GM12878 (cell line): ENCODE data around the gene PCDHB16. TPM values are rescaled to one million over a fixed set of nuclear protein-coding genes. Genes with fewer than 3 reads are reported as not detected.
"Not testable (repeated sequence)": the region's sequence is repeated elsewhere in the genome, so short reads cannot be mapped to it uniquely, and the experiment has no call there.

ENCODE experiments used
- ATAC-seq: fragments of 200-7000 bp; cut with Tn5 transposase; 3 replicates; pipeline ENCODE4 v1.9.1; 2020; ENCODE audit warnings: mild to moderate bottlenecking, moderate library complexity
- BruUV-seq: library from RNA; stranded (reverse); fragments of 400-500 nt; replicated peaks from 2 replicates; lab custom pipeline; 2021; lab: Mats Ljungman, UMichigan
- CTCF ChIA-PET: fragments of 300-600 bp; sonication (Branson Sonifier 250); formaldehyde crosslinking; extraction: SDS; loops from one replicate; lab custom pipeline; 2021; ENCODE audit warnings: inconsistent platforms; lab: Yijun Ruan, JAX
- POLR2A ChIA-PET: fragments of 350-600 bp; formaldehyde crosslinking; extraction: SDS; loops from one replicate; lab custom pipeline; 2021; ENCODE audit warnings: inconsistent platforms; lab: Charles Lee
- RAD21 ChIA-PET: fragments of 300-600 bp; sonication (Branson Sonifier 250); formaldehyde crosslinking; loops from one replicate; lab custom pipeline; 2023; ENCODE audit warnings: antibody characterized with exemption; ENCODE audit not compliant: unreplicated experiment; lab: Charles Lee
- SMC1A ChIA-PET: fragments of 300-600 bp; sonication (Branson Sonifier 250); formaldehyde crosslinking; loops from one replicate; lab custom pipeline; 2023; ENCODE audit not compliant: unreplicated experiment, uncharacterized antibody; lab: Charles Lee
- DNase-seq: peaks from one replicate; pipeline ENCODE4 v3.0.0-alpha.2; 2011; ENCODE audit warnings: low read depth, low spot score
- FAIRE-seq: peaks from 3 replicates; lab custom pipeline; 2011; peaks lifted over from hg19 to GRCh38; lab: Jason Lieb, UNC
- H2AFZ ChIP-seq: 2 replicates; pipeline ENCODE4 v1.6.0; 2011; ENCODE audit warnings: low read depth, low read length, control low read depth; ENCODE audit not compliant: control insufficient read depth
- H3K27ac ChIP-seq: 2 replicates; pipeline ENCODE4 v1.5.1; 2011; ENCODE audit warnings: control low read depth; ENCODE audit not compliant: control insufficient read depth, insufficient read depth
- H3K27me3 ChIP-seq, 2 experiments: replicated peaks in 1 of 2; 2 replicates each; pipeline versions ENCODE4 v1.6.0 to v1.6.1; 2011; ENCODE audit warnings: low read length in 1 of 2; ENCODE audit not compliant: control insufficient read depth in 2 of 2, insufficient read depth in 2 of 2
- H3K36me3 ChIP-seq, 2 experiments: 2 replicates each; pipeline ENCODE4 v1.5.1; 2011; ENCODE audit warnings: low read length in 1 of 2; ENCODE audit not compliant: control insufficient read depth in 2 of 2, insufficient read depth in 2 of 2
- H3K4me1 ChIP-seq: 2 replicates; pipeline ENCODE4 v1.6.1; 2011; ENCODE audit warnings: mild to moderate bottlenecking, low read length, moderate library complexity, mixed read lengths; ENCODE audit not compliant: control insufficient read depth, insufficient read depth
- H3K4me2 ChIP-seq: 2 replicates; pipeline ENCODE4 v1.6.0; 2011; ENCODE audit warnings: control low read depth; ENCODE audit not compliant: control insufficient read depth, insufficient read depth
- H3K4me3 ChIP-seq: fragments of 200-600 bp; sonication (generic); 2 replicates; pipeline ENCODE4 v1.5.1; 2016
- H3K79me2 ChIP-seq: 2 replicates; pipeline ENCODE4 v1.6.0; 2011; ENCODE audit warnings: low read length; ENCODE audit not compliant: control insufficient read depth, insufficient read depth
- H3K9ac ChIP-seq: 2 replicates; pipeline ENCODE4 v1.8.0; 2011; ENCODE audit warnings: low read length, control low read depth, mixed read lengths; ENCODE audit not compliant: control insufficient read depth, insufficient read depth
- H3K9me3 ChIP-seq: replicated peaks from 3 replicates; pipeline ENCODE4 v1.5.1; 2011; ENCODE audit warnings: mild to moderate bottlenecking, low read length; ENCODE audit not compliant: control insufficient read depth, insufficient read depth
- H4K20me1 ChIP-seq: 2 replicates; pipeline ENCODE4 v1.6.0; 2011; ENCODE audit not compliant: control insufficient read depth, insufficient read depth
- TCF12 ChIP-seq: IDR thresholded peaks from 2 replicates; pipeline ENCODE4 v1.6.1; 2011; ENCODE audit warnings: low read depth, mild to moderate bottlenecking, low read length
- ZNF687 ChIP-seq: fragments of 450-650 bp; IDR thresholded peaks from 2 replicates; pipeline ENCODE4 v1.6.1; 2017; ENCODE audit warnings: mild to moderate bottlenecking, moderate library complexity
- WGBS: methylation state at CpG from one replicate; pipeline ENCODE4 v1.1.6; 2016; ENCODE audit warnings: low lambda C conversion rate; ENCODE audit not compliant: insufficient replicate concordance, insufficient coverage; ENCODE audit errors: missing lambda C conversion rate; 5-methylcytosine and 5-hydroxymethylcytosine counted together
- in situ Hi-C: fragments of 300-500 bp; cut with MboI; formaldehyde crosslinking; loops from 9 replicates; pipeline ENCODE4 v1.14.3; 2018; ENCODE audit warnings: mixed read lengths
- intact Hi-C: fragments of 100-400 bp; cut with micrococcal nuclease; formaldehyde crosslinking; loops from one replicate; pipeline ENCODE4 v1.14.2; 2022; ENCODE audit not compliant: unreplicated experiment
- polyA plus RNA-seq, 11 experiments: library from polyadenylated mRNA; depleted of rRNA in 4 of 11; unstranded in 6 of 11; stranded (reverse) in 5 of 11; fragments of >200 nt; fragmentation: Nextera tagmentation in 4 of 11; fragmentation: Illumina TruSeq in 1 of 11; extraction: Ambion mirVana in 4 of 11; extraction: Trizol in 1 of 11; gene quantifications; 1 replicate in 1 of 11; 2 replicates in 10 of 11; pipeline versions ENCODE4 v1.2.1 to v1.2.3, GENCODE V29; 2011 to 2016; ENCODE audit warnings: inconsistent platforms in 2 of 11, missing spikeins in 2 of 11, low read depth in 1 of 11
- total RNA-seq, 4 experiments: library from RNA; depleted of rRNA in 3 of 4; stranded (reverse); fragments of >200 nt in 3 of 4; fragmentation: Illumina TruSeq in 1 of 4; extraction: Trizol in 1 of 4; gene quantifications; 2 replicates each; pipeline versions ENCODE4 v1.2.1 to v1.2.3, GENCODE V29; 2013 to 2021

Gene PCDHB16
- total and polyA plus RNA-seq, 10 of the 15 experiments (the other 5 are each of a cell fraction or from before 2014, with no cell fraction given), result 0.01 TPM; not detected in 9

DNA sequence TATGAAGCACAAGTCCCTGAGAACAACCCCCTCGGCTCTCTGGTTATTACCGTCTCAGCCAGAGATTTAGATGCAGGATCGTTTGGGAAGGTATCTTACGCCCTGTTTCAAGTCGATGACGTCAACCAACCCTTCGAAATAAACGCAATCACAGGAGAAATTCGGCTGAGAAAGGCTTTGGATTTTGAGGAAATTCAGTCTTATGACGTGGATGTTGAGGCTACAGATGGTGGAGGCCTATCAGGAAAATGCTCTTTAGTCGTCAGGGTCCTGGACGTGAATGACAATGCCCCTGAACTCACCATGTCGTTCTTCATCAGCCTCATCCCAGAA lies 31.2 kb upstream of the PCDHB16 start (continued):
- TF ChIP-seq ZNF687 (no peak), TCF12 (no peak)

- in situ Hi-C loops, H3K4me3 ChIP-seq, H3K4me1 ChIP-seq, H3K9ac ChIP-seq, POLR2A ChIA-PET, H3K27ac ChIP-seq, DNase-seq, H3K36me3 ChIP-seq, H3K4me2 ChIP-seq, CTCF ChIA-PET, H2AFZ ChIP-seq, H4K20me1 ChIP-seq, BruUV-seq, FAIRE-seq, H3K9me3 ChIP-seq, H3K79me2 ChIP-seq, H3K27me3 ChIP-seq, SMC1A ChIA-PET, RAD21 ChIA-PET, intact Hi-C loops, ATAC-seq: not testable (repeated sequence)
- WGBS, result 89% methylated on average over 14 of the region's 41 CpGs
These were observed 30.6 kb upstream of the PCDHB16 start for GRCh38 chr5:141151632-141152031.

DNA sequence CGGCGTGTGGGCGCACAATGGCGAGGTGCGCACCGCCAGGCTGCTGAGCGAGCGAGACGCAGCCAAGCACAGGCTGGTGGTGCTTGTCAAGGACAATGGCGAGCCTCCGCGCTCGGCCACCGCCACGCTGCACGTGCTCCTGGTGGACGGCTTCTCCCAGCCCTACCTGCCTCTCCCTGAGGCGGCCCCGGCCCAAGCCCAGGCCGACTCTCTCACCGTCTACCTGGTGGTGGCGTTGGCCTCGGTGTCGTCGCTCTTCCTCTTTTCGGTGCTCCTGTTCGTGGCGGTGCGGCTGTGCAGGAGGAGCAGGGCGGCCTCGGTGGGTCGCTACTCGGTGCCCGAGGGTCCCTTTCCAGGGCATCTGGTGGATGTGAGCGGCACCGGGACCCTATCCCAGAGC lies 30.1 kb upstream of the PCDHB16 start:
- H3K9me3 ChIP-seq, BruUV-seq, DNase-seq, H3K4me3 ChIP-seq, H3K4me1 ChIP-seq, H3K4me2 ChIP-seq, H2AFZ ChIP-seq, H3K36me3 ChIP-seq, SMC1A ChIA-PET, POLR2A ChIA-PET, H3K9ac ChIP-seq, in situ Hi-C loops, FAIRE-seq, H3K79me2 ChIP-seq, H3K27ac ChIP-seq, ATAC-seq, H4K20me1 ChIP-seq, H3K27me3 ChIP-seq, RAD21 ChIA-PET, intact Hi-C loops: not testable (repeated sequence)
- WGBS, result 66% methylated on average over 28 of the region's 36 CpGs
- CTCF ChIA-PET, result interaction anchor here (1.1 kb wide), 1 partner anchor 323 kb away, joined by 3 read pairs; the partner anchor contains the start of gene PCDHGC3
